HL-60 (cell line): Measurements from ENCODE around the gene RP9.

Experiments
- DNase-seq, 2 experiments: peaks; one replicate each; pipeline ENCODE4 v3.0.0-alpha.2; 2010 to 2020; ENCODE audit warnings: low read depth in 1 of 2, low spot score in 1 of 2
- H3K27ac ChIP-seq: fragments of 250-450 bp; sonication (Bioruptor Pico); replicated peaks from 2 replicates; pipeline ENCODE4 v1.5.1; 2020; ENCODE audit warnings: mild to moderate bottlenecking, moderate library complexity
- H3K27me3 ChIP-seq: fragments of 250-450 bp; sonication (Bioruptor Pico); 2 replicates; pipeline ENCODE4 v1.5.1; 2021; ENCODE audit warnings: mild to moderate bottlenecking, moderate library complexity; ENCODE audit not compliant: insufficient read depth, poor library complexity, severe bottlenecking
- H3K4me3 ChIP-seq: replicated peaks from 2 replicates; pipeline ENCODE4 v1.5.1; 2011; ENCODE audit warnings: mild to moderate bottlenecking, control low read depth, low read length; ENCODE audit not compliant: insufficient read depth
- CTCF ChIP-seq: IDR thresholded peaks from one replicate; pipeline ENCODE4 v1.5.1; 2011; ENCODE audit warnings: low read length, control low read depth, inconsistent platforms; ENCODE audit not compliant: insufficient read depth
- GABPA ChIP-seq: IDR thresholded peaks from 2 replicates; pipeline ENCODE4 v1.6.1; 2012; ENCODE audit warnings: low read depth
- POLR2AphosphoS5 ChIP-seq: IDR thresholded peaks from 2 replicates; pipeline ENCODE4 v1.6.1; 2012; ENCODE audit warnings: low read depth
- REST ChIP-seq: IDR thresholded peaks from 2 replicates; pipeline ENCODE4 v1.6.1; 2012; ENCODE audit warnings: low read depth; ENCODE audit not compliant: insufficient replicate concordance
- SPI1 ChIP-seq: IDR thresholded peaks from 2 replicates; pipeline ENCODE4 v1.6.1; 2012; ENCODE audit warnings: low read depth, mild to moderate bottlenecking, borderline replicate concordance

Gene RP9

GRCh38 chr7:33048257-33048656 is 60.9 kb downstream of the RP9 start:
- no peak for DNase-seq
- TF ChIP-seq GABPA = no peak
- no peaks in the 10 kb centered on the region for H3K27me3 ChIP-seq
- no peak overlapping the region for H3K27ac ChIP-seq
- no peak overlapping the region for H3K4me3 ChIP-seq

- Histone ChIP-seq H3K4me3 (no peak overlapping the region), H3K27me3 (no peaks in the 10 kb centered on the region), H3K27ac (no peak overlapping the region)
- TF ChIP-seq SPI1 (no peak), GABPA (no peak), CTCF (no peak), REST (no peak), POLR2AphosphoS5 (no peak)
- no peak for DNase-seq
These were observed 64.2 kb downstream of the RP9 start for GRCh38 chr7:33044986-33045385.
